H1 (cell line): ENCODE measurements around the gene SELENOF. TPM values are rescaled to one million over a fixed set of nuclear protein-coding genes. Genes with fewer than 3 reads are reported as not detected.
A peak's percentile ranks its signal among the peaks of the same experiment; 100 is the strongest.

Experiments used
- CTBP2 ChIP-seq: IDR thresholded peaks from 2 replicates; pipeline ENCODE4 v1.7.0; 2011; ENCODE audit warnings: borderline replicate concordance, mild to moderate bottlenecking, moderate library complexity, mixed read lengths, low read length; ENCODE audit not compliant: insufficient read depth, insufficient read length
- HDAC6 ChIP-seq: IDR thresholded peaks from one replicate; pipeline ENCODE4 v1.7.1; 2012; ENCODE audit warnings: low read depth, mild to moderate bottlenecking, inconsistent platforms, low read length, moderate library complexity
- NRF1 ChIP-seq: IDR thresholded peaks from 2 replicates; pipeline ENCODE4 v1.6.1; 2011; ENCODE audit warnings: mild to moderate bottlenecking, low read depth, low read length, improper control_type of control experiment
- POLR2A ChIP-seq, 2 experiments: IDR thresholded peaks; 1 replicate in 1 of 2; 2 replicates in 1 of 2; pipeline ENCODE4 v1.6.1; 2011; ENCODE audit warnings: low read depth in 2 of 2, low read length in 2 of 2, mild to moderate bottlenecking in 2 of 2; ENCODE audit errors: control extremely low read depth in 1 of 2
- RAD21 ChIP-seq, 2 experiments: IDR thresholded peaks in 1 of 2; conservative IDR thresholded peaks in 1 of 2; 2 replicates each; pipeline ENCODE4 v1.6.1; 2011; ENCODE audit warnings: low read depth in 2 of 2, low read length in 2 of 2, improper control_type of control experiment in 1 of 2, inconsistent platforms in 1 of 2, mild to moderate bottlenecking in 1 of 2, moderate library complexity in 1 of 2
- SIX5 ChIP-seq: IDR thresholded peaks from 2 replicates; pipeline ENCODE4 v1.6.1; 2011; ENCODE audit warnings: mild to moderate bottlenecking, low read depth, low read length
- SP1 ChIP-seq: IDR thresholded peaks from 2 replicates; pipeline ENCODE4 v1.6.1; 2011; ENCODE audit warnings: low read depth, low read length
- ZNF274 ChIP-seq: IDR thresholded peaks from 2 replicates; pipeline ENCODE4 v1.7.0; 2012; ENCODE audit warnings: low read length, borderline replicate concordance; ENCODE audit errors: extremely low read depth
- polyA plus RNA-seq, 7 experiments: library from polyadenylated mRNA; depleted of rRNA in 3 of 7; stranded (reverse) in 5 of 7; unstranded in 2 of 7; fragments of >200 nt in 5 of 7; fragments of 200-250 nt in 2 of 7; gene quantifications; 1 replicate in 5 of 7; 2 replicates in 1 of 7; 4 replicates in 1 of 7; pipeline versions ENCODE4 v1.2.1 to v1.2.3, GENCODE V29; 2011 to 2013; ENCODE audit warnings: missing spikeins in 2 of 7, mixed read lengths in 2 of 7
- total RNA-seq: library from RNA; stranded (reverse); fragmentation: NEBNext Ultra II Directional; extraction: Animal tissue kit (Norgen Biotek cat#: 25700); gene quantifications from 2 replicates; pipeline ENCODE4 v1.2.1, GENCODE V29; 2021
- TF ChIP-seq, protein P1 (sequence below): fragments of 300-600 bp; sonication (generic); IDR thresholded peaks from 2 replicates; pipeline ENCODE4 v1.7.1; 2012; ENCODE audit warnings: low read length, moderate library complexity, mild to moderate bottlenecking, inconsistent platforms; ENCODE audit not compliant: insufficient replicate concordance
- TF ChIP-seq, protein P2 (sequence below): IDR thresholded peaks from 2 replicates; pipeline ENCODE4 v1.6.1; 2011; ENCODE audit warnings: low read depth, mild to moderate bottlenecking, low read length; ENCODE audit not compliant: insufficient read depth

The SELENOF gene
- total and polyA plus RNA-seq, 2 of the 8 experiments (the other 6 are each of a cell fraction or from before 2014, with no cell fraction given): 70.7 to 163 TPM

DNA sequence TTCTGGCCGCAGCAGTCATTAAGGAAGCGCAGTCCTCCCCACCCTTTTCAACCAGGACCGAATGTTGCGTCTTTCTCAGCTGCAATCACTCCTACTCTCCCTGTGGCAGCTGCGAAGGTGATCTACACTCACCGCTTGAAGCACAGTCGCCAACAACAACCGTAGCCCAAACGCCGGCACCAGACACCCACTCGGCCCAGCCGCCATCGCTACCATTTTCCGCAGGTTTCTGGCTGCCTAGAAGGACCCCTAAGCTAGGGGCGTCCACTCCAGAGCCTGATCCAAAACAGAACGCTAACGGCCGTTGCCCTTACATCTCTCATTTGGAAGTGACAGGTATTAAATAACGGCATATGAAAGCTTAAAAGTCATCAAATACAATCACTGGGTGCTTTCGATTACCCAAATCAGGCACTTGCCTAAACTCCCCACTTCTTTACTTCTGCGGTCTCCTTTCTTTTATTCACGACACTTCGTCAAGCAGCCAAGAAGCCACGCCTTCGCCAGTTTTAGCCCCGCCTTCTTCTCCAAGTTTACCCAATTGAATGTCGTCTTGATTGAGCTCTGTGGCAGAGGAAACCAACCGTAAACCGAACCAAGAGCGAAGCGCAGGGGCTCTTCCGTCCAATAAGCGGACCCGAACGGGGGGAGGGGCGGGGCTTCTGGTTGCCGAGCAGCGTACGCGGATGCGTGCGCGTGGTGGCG is at the start of gene SELENOF (continued):
- TF ChIP-seq, protein P1, sequence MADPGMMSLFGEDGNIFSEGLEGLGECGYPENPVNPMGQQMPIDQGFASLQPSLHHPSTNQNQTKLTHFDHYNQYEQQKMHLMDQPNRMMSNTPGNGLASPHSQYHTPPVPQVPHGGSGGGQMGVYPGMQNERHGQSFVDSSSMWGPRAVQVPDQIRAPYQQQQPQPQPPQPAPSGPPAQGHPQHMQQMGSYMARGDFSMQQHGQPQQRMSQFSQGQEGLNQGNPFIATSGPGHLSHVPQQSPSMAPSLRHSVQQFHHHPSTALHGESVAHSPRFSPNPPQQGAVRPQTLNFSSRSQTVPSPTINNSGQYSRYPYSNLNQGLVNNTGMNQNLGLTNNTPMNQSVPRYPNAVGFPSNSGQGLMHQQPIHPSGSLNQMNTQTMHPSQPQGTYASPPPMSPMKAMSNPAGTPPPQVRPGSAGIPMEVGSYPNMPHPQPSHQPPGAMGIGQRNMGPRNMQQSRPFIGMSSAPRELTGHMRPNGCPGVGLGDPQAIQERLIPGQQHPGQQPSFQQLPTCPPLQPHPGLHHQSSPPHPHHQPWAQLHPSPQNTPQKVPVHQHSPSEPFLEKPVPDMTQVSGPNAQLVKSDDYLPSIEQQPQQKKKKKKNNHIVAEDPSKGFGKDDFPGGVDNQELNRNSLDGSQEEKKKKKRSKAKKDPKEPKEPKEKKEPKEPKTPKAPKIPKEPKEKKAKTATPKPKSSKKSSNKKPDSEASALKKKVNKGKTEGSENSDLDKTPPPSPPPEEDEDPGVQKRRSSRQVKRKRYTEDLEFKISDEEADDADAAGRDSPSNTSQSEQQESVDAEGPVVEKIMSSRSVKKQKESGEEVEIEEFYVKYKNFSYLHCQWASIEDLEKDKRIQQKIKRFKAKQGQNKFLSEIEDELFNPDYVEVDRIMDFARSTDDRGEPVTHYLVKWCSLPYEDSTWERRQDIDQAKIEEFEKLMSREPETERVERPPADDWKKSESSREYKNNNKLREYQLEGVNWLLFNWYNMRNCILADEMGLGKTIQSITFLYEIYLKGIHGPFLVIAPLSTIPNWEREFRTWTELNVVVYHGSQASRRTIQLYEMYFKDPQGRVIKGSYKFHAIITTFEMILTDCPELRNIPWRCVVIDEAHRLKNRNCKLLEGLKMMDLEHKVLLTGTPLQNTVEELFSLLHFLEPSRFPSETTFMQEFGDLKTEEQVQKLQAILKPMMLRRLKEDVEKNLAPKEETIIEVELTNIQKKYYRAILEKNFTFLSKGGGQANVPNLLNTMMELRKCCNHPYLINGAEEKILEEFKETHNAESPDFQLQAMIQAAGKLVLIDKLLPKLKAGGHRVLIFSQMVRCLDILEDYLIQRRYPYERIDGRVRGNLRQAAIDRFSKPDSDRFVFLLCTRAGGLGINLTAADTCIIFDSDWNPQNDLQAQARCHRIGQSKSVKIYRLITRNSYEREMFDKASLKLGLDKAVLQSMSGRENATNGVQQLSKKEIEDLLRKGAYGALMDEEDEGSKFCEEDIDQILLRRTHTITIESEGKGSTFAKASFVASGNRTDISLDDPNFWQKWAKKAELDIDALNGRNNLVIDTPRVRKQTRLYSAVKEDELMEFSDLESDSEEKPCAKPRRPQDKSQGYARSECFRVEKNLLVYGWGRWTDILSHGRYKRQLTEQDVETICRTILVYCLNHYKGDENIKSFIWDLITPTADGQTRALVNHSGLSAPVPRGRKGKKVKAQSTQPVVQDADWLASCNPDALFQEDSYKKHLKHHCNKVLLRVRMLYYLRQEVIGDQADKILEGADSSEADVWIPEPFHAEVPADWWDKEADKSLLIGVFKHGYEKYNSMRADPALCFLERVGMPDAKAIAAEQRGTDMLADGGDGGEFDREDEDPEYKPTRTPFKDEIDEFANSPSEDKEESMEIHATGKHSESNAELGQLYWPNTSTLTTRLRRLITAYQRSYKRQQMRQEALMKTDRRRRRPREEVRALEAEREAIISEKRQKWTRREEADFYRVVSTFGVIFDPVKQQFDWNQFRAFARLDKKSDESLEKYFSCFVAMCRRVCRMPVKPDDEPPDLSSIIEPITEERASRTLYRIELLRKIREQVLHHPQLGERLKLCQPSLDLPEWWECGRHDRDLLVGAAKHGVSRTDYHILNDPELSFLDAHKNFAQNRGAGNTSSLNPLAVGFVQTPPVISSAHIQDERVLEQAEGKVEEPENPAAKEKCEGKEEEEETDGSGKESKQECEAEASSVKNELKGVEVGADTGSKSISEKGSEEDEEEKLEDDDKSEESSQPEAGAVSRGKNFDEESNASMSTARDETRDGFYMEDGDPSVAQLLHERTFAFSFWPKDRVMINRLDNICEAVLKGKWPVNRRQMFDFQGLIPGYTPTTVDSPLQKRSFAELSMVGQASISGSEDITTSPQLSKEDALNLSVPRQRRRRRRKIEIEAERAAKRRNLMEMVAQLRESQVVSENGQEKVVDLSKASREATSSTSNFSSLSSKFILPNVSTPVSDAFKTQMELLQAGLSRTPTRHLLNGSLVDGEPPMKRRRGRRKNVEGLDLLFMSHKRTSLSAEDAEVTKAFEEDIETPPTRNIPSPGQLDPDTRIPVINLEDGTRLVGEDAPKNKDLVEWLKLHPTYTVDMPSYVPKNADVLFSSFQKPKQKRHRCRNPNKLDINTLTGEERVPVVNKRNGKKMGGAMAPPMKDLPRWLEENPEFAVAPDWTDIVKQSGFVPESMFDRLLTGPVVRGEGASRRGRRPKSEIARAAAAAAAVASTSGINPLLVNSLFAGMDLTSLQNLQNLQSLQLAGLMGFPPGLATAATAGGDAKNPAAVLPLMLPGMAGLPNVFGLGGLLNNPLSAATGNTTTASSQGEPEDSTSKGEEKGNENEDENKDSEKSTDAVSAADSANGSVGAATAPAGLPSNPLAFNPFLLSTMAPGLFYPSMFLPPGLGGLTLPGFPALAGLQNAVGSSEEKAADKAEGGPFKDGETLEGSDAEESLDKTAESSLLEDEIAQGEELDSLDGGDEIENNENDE: no peak
- TF ChIP-seq HDAC6 (no peak), SIX5 (no peak), RAD21 (IDR thresholded peaks at IDR 0.05 in 1 of 2, conservative IDR thresholded peaks at IDR 0.05 in 1 of 2; ENCODE audit: low read depth in 2 of 2, low read length in 2 of 2) (0 out of 4 replicates have a peak, but pooled peaks of 1 of the 2 experiments have one; percentile 0), CTBP2 (no peak), SP1 (peak; percentile 64; the same call in 1 of the 2 replicates), ZNF274 (no peak), NRF1 (no peak), POLR2A (IDR thresholded peaks at IDR 0.05; ENCODE audit: control extremely low read depth in 1 of 2, low read depth in 2 of 2, low read length in 2 of 2) (peak; percentile 83 to 89)
- TF ChIP-seq, protein P2, sequence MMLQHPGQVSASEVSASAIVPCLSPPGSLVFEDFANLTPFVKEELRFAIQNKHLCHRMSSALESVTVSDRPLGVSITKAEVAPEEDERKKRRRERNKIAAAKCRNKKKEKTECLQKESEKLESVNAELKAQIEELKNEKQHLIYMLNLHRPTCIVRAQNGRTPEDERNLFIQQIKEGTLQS: no peak
